Stimulated activated CD4-positive, alpha-beta T cell treated with anti-CD3 and anti-CD28 coated beads, Interleukin-2, amount 100 ng/mL, for 4 hours (primary cell): Measurements from ENCODE around the gene ABCA4.
"Not testable (repeated sequence)": the region's sequence is repeated elsewhere in the genome, so short reads cannot be mapped to it uniquely, and the experiment has no call there.

Experiments used
- DNase-seq: peaks from one replicate; pipeline ENCODE4 v3.0.0-alpha.2; 2020; ENCODE audit warnings: low read depth

The ABCA4 gene

DNA sequence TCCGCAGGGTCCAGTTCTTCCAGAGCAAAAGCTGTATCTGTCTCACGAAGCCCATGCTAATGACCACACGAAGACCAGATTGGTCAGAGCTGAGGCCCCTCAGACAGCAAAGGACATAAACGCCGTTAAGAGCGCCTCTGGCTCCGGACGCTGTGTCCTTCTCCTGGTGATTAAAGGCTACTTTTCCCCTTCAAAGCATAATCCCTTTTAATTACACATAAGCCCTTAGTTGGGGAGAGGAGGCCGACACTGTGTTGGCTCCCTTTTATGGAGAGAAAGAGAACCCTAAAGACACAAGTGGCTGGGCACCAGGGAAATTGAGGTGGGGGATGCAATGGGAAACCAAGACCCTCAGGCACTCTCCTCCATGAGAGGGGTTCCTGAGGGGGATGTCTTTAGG, at the start of gene ABCA4:
ABCA4 (minus strand) TSS at position 158 of the 400 bp plus-strand sequence; CDS start at position 55, 103 bp downstream.
- DNase-seq, result no peak

DNA sequence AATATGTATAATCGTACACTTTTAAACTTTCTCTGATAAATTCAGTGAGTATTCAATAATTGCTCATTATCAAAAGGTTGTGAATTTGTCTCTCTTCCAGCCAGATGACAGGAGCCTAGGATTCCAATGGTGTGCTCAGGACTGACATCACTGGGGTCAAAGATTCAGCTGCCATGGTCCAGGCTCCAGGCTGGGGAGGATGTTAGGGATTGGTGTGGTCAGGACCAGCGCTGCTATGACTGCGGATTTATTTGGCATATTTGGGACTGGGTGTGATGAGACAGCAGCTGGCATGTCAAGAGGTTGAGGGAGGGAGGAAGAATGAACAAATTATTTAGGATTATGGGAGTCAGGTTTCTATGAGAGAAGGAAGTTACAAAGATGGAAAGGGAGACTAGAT, 48.2 kb upstream of the ABCA4 start:
- no peak for DNase-seq

DNA sequence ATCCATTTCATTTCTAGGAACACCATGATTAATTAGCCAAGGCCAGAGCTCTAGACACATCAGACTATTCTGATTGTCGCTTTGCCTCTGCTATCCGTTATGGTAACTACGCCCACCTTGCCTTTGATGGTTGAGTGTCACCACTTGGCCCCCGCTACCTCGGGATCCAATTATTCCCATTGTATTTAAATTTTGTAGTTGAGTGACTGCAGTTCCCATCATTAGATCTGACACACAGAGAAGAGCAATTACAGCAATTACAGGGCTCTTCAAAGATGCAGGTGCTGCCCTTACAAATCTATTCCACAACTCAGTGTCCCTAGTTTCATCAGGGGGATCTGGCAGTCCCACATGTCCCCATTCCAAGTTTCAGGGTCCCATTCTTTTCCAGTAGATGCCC, 44.9 kb upstream of the ABCA4 start:
- DNase-seq, result no peak

DNA sequence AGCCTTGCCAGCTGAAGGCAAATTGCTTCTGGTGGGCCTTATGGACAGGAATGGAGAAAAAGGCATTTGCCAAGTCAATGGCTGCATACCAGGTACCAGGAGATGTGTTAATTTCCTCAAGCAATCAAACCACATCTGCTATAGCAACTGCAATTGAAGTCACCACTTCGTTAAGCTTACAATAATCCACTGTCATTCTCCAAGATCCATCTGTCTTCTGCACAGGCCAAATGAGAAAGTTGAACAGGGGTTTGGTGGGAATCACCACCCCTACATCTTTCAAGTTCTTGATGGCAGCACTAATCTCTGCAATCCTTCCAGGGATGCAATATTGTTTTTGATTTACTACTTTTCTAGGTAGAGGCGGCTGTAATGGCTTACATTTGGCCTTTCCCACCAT, 43.9 kb upstream of the ABCA4 start:
- DNase-seq, result not testable (repeated sequence)

DNA sequence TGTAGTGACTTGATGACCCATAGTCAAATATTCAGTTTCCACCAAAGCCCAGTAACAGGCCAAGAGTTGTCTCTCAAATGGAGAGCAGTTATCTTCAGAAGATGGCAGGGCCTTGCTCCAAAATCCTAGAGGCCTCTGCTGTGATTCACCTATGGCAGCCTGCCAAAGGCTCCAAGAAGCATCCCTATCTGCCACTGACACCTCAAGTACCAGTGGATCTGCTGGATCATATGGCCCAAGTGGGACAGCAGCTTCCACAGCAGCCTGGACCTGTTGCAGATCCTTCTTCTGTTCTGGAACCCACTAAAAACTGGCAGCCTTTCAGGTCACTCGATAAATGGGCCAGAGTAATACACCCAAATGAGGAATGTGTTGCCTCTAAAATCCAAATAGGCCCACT, 43.2 kb upstream of the ABCA4 start:
- not testable (repeated sequence) for DNase-seq

DNA sequence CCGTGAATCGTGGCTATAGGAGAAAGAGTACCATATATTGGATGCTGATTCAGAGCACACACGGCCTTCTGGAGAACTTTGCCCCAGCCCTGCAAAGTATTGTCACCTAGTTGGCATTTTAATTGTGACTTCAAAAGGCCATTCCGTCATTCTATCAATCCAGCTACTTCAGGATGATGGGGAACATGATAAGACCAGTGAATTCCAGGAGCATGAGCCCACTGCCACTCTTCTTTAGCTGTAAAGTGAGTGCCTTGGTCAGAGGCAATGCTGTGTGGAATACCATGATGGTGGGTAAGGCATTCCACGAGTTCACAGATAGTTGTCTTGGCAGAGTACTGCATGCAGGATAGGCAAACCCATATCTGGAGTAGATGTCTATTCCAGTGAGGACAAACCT, 42.3 kb upstream of the ABCA4 start:
- not testable (repeated sequence) for DNase-seq

DNA sequence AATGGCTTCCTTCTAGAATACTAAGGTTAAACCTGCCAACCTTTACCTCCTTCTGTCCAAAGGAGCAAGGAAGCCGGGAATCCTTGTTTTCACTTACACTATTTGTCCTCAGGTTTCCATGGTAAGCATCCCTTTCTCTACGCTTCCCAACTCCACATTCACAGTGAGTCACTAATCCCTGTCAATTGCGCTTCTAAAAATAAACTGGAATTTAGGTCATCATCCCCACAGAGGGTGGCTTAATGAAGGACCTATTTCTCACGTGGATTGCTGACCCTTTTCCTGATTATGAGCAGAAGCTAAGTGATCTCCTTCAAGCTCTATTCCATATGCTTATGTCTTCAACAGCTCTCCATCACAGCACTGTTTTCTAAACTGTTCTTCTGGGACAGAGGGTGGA, 39.9 kb upstream of the ABCA4 start:
- DNase-seq, result no peak

DNA sequence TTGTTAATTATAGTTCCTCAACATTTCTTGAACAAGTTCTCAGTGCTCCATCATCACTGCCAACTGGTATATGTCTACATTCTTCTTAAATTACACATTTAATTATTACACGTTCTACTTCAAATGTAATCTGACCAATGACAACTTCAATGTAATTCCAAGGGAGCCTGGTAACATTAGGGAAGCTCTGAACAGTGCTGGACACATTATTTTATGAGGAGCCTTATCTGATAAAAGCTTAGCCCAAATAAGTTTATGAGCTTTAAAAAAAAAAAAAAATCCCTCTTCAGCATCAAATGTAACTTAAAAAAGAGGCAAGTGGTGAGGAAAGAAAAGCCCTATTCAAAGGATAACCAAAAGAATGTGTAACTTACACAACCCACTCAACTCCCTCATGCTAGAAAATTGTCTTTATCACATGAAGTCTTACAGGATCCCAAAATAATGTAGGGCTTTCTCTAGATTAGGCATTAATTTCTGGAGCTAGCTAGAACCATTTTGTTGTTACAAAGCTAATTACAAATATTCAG, 35.2 kb upstream of the ABCA4 start:
- DNase-seq, result no peak

DNA sequence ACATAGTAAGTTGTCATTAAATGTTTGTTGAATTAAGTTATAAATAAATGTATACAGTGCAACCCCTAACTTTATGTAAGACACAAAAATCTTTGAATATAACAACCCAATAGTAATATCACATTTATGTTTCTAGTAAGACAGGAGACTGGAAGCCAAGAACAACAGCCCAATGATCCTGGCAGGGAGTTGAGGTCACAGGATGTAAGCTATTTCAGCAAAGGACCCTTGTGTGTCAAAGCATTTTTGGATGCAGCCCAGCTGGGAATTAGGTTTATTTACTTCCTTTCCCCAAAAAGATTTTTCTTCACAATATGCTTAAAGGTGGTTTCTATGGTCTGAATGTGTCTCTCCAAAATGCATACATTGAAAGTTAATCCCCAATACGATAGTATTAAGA, 34.0 kb upstream of the ABCA4 start:
- no peak for DNase-seq

DNA sequence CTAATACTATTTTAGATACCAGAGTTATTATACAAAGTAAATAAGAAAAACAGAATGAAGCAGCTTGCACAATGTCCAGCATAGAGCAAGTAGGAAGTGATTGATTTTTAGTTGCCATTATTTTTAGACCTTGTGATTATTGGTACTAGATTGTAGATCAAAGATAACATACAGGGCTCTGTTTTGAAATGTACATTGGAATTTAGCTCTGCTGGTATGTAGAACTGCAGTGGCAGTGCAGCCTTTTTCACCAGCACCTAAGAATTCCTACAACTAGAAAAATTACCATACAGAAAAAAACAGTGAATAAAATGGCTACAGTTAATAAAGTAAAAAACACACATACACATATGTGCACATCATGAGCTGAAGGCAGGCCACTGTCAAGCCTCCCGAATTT, 32.2 kb upstream of the ABCA4 start:
- DNase-seq, result no peak

DNA sequence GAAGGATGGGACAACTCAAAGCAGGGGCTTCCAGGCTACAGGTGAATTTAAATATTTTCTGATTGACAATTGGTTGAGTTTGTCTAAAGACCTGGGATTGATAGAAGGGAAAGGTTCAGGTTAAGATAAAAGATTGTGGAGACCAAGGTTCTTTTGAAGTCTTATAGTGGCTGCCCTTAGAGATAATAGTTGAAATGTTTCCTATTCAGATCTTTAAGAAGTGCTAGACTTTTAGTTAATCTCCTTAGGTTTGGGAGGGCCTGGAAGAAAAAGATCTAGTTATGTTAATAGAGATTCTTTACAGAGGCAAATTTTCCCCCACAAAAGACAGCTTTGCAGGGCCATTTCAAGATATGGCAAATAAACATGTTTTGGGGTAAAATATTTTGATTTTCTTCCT, 28.2 kb upstream of the ABCA4 start:
- DNase-seq, result not testable (repeated sequence)

DNA sequence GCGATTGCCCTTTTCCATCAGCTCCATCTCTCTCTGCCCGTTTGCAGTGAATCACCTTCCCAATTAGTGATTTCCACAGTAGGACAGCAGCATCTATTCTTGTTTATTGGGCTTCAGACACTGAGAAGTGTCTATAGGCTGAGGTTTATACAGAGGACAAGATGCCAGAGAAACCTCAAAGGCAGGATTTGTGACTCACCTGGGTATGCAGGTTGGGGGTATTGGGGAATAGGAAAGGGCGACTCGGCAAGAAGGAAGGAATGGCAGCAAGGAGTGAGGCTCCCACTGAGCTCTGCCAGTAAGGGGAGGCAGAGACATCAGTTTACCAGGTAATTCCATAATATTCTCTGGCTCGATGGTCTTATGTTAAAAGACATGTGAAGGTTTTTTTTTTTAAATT, 25.3 kb upstream of the ABCA4 start:
- DNase-seq, result no peak

DNA sequence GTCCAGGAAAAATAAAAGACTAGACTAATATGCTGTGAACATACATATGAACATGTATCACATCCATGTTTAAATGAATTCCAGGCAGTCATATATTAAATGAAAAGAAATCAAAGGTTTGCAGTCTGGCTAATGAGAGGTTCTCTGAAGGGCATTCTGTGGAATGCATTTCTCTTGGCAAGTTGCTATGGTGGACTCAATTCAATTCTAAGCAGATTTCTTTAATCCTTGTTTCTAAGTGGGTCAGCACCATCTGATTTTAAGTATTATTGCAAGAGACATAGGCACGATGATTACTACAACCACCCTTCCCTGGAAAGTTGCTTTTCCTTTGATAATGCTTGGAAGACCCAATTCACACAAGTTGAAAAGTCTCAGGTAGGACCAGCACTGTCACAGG, 23.9 kb upstream of the ABCA4 start:
- no peak for DNase-seq

DNA sequence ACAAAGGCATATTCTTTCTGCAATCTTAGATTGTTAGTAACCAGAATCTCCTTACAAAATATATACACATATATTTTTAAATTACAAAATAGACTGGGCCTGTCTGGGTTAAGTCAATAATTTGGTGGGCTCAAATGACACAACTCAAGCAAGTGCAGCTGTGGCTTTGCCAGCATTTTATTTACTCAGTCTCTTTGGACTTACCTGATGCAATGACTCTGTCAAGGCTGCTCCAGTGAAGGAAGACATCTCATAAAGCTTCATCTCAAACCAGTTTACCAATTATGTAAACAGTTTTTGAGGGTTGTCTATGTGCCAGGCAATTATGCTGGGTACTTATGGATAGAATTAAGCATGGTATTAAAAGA, 22.8 kb upstream of the ABCA4 start:
- DNase-seq, result no peak

DNA sequence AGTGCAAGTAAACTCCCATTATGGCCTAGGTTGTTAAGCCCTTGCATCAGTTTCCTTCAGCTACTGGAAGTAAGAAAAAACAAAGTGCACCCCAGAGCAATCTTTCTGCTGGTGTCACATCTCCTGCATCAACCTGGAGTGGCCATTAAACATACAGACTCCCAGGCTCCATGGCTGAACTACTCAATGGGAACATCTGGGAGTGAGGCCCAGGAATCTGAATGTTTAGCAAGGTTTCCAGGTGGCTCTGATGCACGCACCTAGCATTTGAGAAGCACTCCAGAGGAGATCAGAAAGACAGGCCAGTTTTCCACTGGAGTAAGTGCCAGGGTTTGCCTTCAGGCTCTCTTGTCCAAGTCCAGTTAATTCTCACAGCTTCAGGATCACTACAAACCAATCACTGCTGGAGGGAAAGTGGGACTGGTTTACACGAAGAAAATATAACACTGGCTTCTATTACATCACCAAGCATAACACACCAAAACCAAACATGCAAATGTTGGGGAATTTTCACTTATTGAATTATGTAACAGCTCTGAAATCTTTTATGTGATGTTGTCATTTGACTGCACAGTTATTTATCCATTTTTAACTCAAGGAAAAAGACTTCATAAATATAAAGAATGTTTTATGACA, 22.3 kb upstream of the ABCA4 start:
- no peak for DNase-seq

DNA sequence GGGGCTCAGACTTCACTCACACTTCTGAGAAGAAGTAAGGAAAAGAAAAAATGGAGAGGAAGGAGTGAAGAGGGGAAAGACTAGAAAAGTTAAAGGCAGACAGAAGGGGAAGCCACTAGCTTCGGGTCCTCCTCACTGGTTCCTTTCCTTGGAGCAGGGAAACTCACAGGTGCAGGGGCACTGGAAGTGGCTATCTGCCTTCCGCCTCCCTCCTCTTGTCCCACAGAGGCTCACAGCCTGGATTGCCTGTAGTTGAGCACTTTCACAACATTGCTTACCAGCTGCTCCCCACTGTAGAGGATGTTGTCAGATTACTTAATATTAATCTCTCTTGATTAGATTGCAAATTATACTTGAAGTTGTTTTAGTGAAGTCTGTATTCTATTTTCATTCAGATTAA, 21.6 kb upstream of the ABCA4 start:
- DNase-seq, result no peak

DNA sequence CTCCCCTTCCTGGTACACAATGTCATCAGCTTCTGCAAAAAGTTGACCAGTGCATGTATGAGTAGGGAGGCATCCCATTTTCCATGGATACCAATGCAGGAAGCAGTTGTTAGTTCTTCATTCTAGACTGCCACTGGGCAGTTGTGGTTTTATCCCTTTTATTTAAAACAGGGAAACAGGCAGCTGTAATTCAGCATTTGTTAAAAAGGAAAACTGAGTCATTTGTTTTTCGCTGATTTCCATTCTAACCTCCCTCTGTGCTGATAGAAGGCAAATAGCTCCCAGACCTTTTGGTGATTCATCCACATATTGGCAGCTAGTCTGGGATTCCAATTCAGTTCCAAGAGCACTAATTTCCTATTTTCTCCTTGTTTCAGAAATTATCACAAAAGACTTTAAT, 21.1 kb upstream of the ABCA4 start:
- no peak for DNase-seq

DNA sequence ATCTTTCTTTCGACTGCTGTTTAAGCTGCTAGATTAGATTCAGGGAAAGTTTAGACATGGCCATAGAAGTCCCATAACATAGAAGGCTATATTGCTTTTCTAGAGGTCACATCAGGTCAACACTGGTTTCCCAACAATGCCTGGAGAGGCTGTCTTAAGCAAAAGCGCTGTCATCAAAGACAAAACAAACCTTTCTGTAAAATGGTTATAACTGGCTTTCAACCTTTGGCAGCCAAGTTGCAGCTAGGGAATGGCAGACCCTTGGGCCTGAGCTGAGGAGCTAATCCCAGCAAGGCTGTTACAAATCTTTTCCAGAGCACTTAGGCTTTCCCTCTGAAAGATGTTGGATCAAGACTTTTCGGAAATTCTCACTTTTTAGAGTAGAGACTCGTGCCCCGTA, 11.2 kb upstream of the ABCA4 start:
- no peak for DNase-seq

DNA sequence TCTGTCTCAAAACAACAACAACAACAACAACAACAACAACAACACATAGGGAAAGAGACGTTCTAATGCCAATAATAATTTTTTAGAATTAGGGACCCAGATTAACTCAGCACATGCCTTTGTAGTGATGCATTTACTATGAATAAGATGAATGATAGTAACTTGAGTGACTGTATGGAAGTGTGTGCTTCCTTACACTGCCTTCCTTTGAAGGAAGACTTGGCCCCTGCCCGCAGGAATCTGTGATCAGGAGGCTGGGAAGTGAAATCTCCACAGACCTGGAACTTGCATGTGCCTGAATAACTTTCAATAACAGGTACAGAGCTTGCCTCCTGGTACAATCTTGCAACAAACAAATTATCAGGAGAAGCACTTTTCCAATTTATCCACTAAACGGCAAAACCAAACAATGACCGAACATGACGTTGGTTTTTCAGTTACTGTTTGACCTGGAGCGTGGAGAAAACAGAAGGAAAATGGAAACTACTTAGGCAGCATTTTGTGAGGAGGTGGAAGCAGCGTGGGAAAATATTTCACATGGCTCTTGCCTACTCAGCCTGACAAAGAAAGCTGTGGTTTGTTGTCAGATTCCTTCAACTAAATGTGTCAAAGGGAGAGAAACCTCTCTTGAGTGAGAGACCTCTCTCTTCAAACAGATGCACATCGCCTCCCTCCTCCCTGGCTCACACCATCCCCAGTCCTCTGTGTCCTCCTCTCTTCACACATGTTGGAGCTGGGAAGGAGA, 10.1 kb upstream of the ABCA4 start:
- DNase-seq, result no peak

DNA sequence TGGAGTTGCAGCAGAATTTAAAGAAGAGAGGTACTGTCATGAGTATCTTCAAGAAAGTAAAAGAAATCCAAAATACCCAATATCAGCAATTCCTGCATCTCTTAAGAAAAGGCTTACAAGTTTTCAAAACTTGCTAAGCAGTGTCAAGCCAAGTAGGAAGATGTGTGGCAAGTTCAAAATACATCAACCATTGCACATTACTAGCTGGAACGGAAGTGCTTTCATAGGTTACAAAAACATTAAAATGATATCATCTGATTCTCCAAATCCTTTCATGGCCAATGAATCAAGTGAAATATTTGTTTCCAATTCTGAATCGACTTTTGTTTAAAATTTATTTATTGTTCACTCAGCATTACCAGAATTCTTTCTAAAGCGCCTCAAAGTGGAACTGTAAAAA, 5.7 kb upstream of the ABCA4 start:
- DNase-seq, result no peak

DNA sequence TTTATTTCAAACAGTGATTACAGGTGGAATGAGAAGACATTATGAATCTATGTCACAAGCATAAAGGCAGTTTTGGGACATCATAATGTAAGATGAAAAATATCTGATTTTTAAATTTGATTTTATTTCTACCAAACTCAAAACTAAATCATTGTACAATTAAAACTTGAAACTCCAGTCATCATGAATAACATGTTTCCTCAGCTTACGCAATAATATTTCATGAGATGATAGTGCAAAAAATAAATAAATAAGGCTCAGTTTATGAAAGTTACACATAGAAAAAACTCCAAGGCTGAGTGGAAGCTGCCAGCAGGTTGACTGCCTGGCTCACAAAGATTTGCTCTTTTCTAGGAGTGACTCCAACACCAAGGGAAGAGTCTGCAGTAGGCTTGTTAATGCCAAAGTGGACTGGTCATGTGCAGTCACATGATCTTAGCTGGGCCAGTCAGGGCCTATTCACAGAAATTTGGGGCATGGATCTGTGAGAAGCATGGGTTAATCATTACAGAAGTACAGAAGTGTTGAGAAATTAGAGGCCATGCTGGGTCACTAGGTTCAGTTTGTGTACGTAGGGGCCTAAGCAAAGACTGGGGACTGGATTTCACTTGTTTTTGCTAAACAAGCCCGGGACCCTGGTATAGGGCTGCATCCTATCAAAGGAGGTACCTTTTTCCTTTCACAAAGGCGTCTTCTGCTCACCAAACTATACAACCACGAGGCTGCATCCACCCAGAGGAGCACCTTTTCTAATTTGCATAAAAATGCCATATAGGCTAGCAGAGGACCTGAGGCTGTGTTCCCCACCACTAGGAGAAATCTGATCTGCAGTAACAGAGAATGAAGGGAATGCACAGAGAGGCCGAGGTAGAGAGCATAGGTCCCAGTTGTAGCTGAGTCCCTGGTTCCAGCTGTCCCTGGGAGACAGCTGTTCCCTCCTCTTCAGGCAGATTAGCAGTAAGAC, 4.9 kb upstream of the ABCA4 start:
- no peak for DNase-seq

DNA sequence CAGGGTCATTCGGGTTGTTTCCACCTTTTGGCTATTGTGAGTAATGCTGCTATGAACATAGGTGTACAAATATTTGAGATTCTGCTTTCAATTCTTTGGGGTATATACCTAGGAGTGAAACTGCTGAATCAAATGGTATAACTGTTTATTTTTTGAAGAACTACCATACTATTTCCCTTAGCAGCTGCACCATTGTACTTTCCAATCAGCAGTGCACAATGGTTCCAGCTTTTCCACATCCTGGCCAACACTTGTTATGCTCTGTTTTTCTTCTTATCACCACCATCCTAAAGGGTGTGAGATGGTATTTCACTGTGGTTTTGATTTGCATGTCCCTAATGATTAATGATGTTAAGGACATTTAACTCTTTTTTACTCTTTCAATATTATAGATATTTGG, 3.6 kb upstream of the ABCA4 start:
- no peak for DNase-seq
